ENCODE measurements around the gene PRPS2. TPM values are rescaled to one million over a fixed set of nuclear protein-coding genes. Genes with fewer than 3 reads are reported as not detected.

PRPS2 gene
- total RNA-seq, 1 donor from 2014 or later, result 36.1 TPM

- Histone ChIP-seq H3K4me3 (ENCODE audit: low read depth, low read length) (no peak overlapping the region), H3K36me3 (ENCODE audit: control insufficient read depth, insufficient read depth, low read length) (no peaks in the 10 kb centered on the region), H3K27me3 (ENCODE audit: control insufficient read depth, insufficient read depth, low read length) (no peaks in the 10 kb centered on the region)
- FAIRE-seq (no peak), DNase-seq (ENCODE audit: low read depth) (no peak)
- TF ChIP-seq, protein P1, sequence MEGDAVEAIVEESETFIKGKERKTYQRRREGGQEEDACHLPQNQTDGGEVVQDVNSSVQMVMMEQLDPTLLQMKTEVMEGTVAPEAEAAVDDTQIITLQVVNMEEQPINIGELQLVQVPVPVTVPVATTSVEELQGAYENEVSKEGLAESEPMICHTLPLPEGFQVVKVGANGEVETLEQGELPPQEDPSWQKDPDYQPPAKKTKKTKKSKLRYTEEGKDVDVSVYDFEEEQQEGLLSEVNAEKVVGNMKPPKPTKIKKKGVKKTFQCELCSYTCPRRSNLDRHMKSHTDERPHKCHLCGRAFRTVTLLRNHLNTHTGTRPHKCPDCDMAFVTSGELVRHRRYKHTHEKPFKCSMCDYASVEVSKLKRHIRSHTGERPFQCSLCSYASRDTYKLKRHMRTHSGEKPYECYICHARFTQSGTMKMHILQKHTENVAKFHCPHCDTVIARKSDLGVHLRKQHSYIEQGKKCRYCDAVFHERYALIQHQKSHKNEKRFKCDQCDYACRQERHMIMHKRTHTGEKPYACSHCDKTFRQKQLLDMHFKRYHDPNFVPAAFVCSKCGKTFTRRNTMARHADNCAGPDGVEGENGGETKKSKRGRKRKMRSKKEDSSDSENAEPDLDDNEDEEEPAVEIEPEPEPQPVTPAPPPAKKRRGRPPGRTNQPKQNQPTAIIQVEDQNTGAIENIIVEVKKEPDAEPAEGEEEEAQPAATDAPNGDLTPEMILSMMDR (IDR thresholded peaks at IDR 0.05; ENCODE audit: insufficient read depth, low read length, severe bottlenecking), result no peak
Measured at GRCh38 chrX:12779534-12779933, 11.7 kb upstream of the PRPS2 start.

GRCh38 chrX:12788645-12789044, 2.6 kb upstream of the PRPS2 start:
- Histone ChIP-seq H3K36me3 (ENCODE audit: control insufficient read depth, insufficient read depth, low read length) (no peaks in the 10 kb centered on the region), H3K27me3 (ENCODE audit: control insufficient read depth, insufficient read depth, low read length) (no peaks in the 10 kb centered on the region), H3K4me3 (ENCODE audit: low read depth, low read length) (no peak overlapping the region)
- FAIRE-seq (no peak), DNase-seq (ENCODE audit: low read depth) (no peak)
- TF ChIP-seq, protein P1 (IDR thresholded peaks at IDR 0.05; ENCODE audit: insufficient read depth, low read length, severe bottlenecking), result no peak

DNA sequence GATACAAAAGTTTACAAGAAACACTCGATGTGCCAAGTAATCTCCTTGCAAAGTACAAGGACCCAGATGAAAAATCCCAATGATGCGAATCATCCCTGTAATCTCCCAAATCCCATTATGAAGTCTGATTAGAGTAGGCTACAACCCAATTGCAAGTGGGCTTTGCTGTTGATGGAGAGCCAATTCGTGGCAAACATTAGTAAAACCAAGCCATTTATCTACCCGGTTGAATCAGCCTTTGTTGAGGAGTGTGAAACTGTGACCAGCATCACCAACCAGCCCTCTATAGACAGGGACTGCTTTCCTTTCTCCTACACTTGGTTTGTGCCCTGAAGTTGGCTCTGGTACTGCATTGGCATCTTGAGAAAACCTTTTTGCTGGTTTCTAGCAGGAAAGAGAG, 1.2 kb upstream of the PRPS2 start:
- H3K27me3 ChIP-seq (ENCODE audit: control insufficient read depth, insufficient read depth, low read length), result no peaks in the 10 kb centered on the region
- DNase-seq (ENCODE audit: low read depth) (no peak), FAIRE-seq (no peak)
- no peak overlapping the region for H3K4me3 ChIP-seq (ENCODE audit: low read depth, low read length)
- TF ChIP-seq, protein P1 (IDR thresholded peaks at IDR 0.05; ENCODE audit: insufficient read depth, low read length, severe bottlenecking), result no peak
- no peaks in the 10 kb centered on the region for H3K36me3 ChIP-seq (ENCODE audit: control insufficient read depth, insufficient read depth, low read length)

DNA sequence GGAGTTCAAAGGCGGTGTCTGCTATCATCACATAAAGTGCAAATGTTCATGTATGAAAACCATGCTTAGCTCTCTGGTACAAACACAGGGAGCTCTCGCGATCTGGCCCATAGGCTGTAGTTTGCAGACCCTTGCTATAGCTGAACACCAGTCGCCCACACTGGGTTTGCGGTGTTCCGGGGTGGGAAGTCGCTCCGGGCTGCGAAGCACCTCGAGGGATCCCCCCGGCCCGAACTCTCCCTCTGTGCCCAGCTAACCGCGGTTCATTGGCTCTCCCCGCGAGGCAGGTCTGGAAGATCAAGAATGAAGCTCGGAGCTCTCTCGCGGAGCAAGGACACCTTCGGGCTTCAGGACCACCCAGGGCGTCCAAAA, 341 bp upstream of the PRPS2 start:
- Histone ChIP-seq H3K27me3 (ENCODE audit: control insufficient read depth, insufficient read depth, low read length) (no peaks in the 10 kb centered on the region), H3K4me3 (ENCODE audit: low read depth, low read length) (peak overlapping the region; percentile 65), H3K36me3 (ENCODE audit: control insufficient read depth, insufficient read depth, low read length) (no peaks in the 10 kb centered on the region)
- FAIRE-seq (no peak), DNase-seq (ENCODE audit: low read depth) (no peak)
- TF ChIP-seq, protein P1 (IDR thresholded peaks at IDR 0.05; ENCODE audit: insufficient read depth, low read length, severe bottlenecking), result no peak

DNA sequence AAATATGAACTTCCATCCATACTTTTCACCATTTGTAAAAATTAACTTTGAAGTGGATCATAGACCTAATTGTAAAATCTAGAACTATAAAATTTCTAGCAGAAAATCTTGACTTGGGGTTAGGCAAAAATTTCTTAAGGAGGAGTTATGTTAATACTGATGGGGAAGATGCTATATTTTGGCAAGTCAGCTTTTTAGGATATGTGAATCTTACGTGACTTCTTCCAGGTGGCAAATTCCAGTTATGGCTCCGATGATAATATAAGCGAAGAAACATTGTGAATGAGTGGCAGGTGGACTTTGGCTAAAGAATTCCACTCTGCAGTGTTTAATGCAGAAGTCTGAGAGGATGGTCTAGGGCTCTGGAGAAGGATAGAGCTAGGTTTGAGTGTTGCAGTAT, 1.5 kb downstream of the PRPS2 start:
- DNase-seq (ENCODE audit: low read depth), result no peak
- H3K27me3 ChIP-seq (ENCODE audit: control insufficient read depth, insufficient read depth, low read length), result no peaks in the 10 kb centered on the region
- TF ChIP-seq, protein P1 (IDR thresholded peaks at IDR 0.05; ENCODE audit: insufficient read depth, low read length, severe bottlenecking), result no peak
- no peak for FAIRE-seq
- H3K4me3 ChIP-seq (ENCODE audit: low read depth, low read length), result no peak overlapping the region
- no peaks in the 10 kb centered on the region for H3K36me3 ChIP-seq (ENCODE audit: control insufficient read depth, insufficient read depth, low read length)

DNA sequence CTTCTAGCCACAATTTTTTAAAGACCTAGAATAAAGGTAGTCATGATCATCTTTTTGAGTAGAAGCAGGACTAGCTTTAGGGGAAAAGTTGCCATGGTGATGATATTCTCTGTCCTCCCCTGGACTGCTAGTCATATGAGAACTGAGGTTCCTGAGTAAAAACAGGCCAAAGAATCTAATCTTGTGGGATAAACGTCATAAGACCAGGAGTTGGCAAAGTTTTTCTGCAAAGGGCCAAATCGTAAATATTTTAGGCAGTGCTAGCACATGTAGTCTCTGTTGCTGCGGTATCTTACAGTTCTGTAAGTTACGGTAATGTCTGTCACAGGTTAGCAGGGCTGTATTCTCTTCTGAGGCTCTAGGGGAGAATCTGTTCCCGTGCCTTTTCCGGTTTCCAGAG, 3.4 kb downstream of the PRPS2 start:
- TF ChIP-seq, protein P1 (IDR thresholded peaks at IDR 0.05; ENCODE audit: insufficient read depth, low read length, severe bottlenecking), result no peak
- DNase-seq (ENCODE audit: low read depth) (no peak), FAIRE-seq (no peak)

More for the DNA sequence above, 3.4 kb downstream of the PRPS2 start:
- Histone ChIP-seq H3K27me3 (ENCODE audit: control insufficient read depth, insufficient read depth, low read length) (no peaks in the 10 kb centered on the region), H3K4me3 (ENCODE audit: low read depth, low read length) (no peak overlapping the region), H3K36me3 (ENCODE audit: control insufficient read depth, insufficient read depth, low read length) (peaks cover 1% of the 10 kb centered on the region)

Data from bronchial epithelial cell (primary cell).